NCI-H460 (cell line): ENCODE measurements around the gene NEDD4L. TPM values are rescaled to one million over a fixed set of nuclear protein-coding genes. Genes with fewer than 3 reads are reported as not detected.

Source experiments
- DNase-seq: peaks from one replicate; pipeline ENCODE4 v3.0.0-alpha.2; 2016; ENCODE audit warnings: low read depth; ENCODE audit errors: extremely low read depth
- total RNA-seq: library from RNA; depleted of rRNA; stranded (reverse); fragments of >200 nt; shearing (Covaris generic); gene quantifications from 2 replicates; pipeline ENCODE4 v1.2.3, GENCODE V29; 2014

Gene NEDD4L
- total RNA-seq, 1 experiment from 2014 or later, result 25.1 TPM

GRCh38 chr18:58335223-58335622 is 291.2 kb downstream of the NEDD4L start:
- no peak for DNase-seq

DNA sequence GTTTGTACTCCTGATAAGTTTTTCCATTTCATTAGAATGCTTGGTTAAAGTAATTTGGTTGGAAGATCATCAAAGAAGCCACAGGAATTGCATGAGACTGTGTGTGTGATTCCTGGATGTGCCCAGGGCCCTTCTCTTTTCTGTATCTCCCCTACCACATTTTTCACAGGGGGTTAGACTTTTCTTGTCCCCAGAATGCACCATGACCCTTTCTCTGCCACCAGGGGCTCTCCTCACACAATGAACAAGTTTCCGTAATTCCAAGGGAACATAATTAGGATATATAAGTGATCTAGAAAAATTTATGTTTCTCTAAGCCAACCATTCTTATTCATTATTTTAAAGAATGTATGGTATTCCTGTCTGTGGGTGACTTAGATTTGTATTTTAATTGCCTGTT is 291.8 kb downstream of the NEDD4L start:
- no peak for DNase-seq

DNA sequence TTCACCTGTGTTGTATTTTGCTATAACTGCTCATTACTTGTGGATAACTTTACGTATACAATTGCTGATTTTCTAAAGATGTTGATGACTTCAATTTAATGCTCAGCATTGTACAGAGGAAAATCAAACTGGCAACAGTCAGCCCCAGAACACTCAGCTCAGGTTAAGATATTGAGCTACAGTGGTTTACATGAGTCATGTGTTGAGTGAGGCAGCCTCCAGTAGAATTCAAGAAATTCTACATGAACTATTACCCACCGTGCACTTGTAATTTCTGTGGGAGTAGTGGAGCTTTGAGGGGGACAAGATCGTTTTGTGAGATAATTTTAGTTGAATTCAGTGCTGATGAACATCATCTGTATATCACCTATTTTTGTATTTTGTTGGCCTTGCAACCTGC is 292.6 kb downstream of the NEDD4L start:
- DNase-seq, result no peak

DNA sequence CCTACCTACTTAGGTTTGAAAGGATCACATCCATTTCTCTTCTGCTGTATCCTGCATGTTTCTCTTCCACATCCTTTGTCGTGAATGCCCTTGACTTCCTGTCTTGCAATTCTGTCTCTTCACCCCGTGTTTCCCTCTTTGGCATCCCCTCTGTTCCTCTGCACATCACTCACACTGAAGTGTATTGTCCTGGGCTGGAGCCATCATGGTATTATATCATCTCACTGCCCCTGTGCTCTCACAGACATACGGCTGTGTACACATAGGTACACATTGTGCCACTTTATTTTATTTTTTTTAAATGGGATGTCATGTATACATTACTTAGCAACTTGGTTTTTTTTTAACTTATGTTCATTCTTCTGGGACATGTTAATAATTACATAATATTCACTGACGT is 293.3 kb downstream of the NEDD4L start:
- DNase-seq, result no peak

DNA sequence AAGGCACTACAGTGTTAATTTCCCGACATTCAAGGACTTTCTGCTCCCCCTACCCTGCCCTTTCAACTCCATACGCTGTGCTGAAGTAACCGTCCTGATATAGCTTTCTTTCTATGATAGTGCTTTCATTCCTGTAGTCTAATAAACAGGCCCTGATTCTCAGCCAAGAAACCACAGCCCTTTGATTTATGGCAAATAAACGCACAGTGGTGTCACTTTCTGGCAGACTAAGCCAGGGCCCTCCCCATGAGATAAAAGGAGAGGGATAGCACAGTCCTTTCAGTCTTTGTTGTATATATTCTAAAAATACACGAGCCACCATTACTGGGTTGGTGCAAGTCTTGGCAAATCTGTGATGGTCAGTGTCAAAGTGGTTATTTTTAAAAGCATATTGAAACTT is 293.7 kb downstream of the NEDD4L start:
- peak; percentile 3 for DNase-seq

GRCh38 chr18:58338141-58338540 is 294.1 kb downstream of the NEDD4L start:
- DNase-seq, result no peak

DNA sequence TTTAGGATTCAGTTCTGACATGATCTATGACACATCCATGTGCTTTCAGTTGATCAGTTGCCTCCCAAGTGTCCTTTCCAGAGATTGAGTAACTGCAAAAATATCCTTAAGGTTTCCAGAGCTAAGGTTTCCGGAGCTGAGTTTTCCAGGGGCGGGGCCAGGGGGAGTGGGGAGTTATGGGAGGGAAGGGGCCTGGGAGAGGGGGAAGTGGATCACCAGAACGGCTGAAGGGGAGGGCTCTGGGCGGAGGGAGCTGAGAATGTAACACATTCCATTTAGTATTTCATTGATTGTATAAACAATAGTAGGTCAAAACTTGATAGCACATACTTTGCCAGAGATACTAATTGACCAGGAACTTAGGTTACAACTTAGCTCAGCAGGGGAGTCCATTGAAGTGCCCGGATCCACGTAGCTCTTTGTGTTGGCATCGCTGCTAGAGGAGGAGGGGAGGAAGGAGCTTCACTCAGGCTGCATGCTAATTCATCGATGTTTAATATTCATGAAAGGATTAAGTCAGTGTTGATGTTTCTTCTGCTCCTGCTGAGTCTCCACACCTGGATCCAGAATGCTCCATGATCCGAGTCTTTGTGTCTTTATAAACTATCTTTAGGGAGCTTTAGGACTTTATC is 295.1 kb downstream of the NEDD4L start:
- no peak for DNase-seq

DNA sequence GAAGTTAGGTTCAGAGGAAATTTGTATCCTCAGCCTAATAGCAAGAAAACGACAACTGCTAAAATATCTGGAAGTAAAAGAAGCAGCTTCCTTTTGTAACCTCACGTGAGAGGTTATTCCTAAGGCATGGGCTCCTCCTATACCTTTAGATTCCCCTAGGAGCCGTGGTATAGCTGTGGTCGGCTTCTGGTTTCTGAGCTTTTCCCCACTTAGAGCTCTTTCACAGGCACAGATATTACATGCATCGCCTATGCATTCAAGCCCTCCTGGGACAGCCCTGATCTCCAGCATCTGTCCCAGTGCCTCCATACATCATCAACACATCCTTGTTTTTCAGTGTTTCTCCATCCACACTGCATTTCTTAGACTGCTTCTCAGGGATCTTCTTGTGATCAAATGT is 295.9 kb downstream of the NEDD4L start:
- no peak for DNase-seq

DNA sequence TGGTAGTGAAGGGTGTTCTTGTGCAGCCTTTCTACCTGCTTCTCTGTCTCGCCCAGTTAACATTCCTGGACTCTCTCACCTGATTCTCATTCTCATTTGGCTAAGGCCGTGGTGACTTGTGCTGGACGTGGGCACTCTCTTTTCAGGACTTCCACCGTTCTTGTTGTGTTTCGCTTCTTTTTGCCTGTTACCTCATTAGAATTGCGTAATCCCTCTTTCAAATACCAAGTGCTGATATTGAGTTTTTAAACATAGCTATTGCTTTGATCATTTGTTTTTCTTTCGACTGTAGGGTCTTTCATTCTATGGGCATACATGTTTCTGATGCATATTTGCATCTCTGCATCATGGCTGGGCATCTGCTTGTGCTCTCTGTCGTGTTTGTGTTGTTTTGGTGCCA is 297.9 kb downstream of the NEDD4L start:
- DNase-seq, result no peak

DNA sequence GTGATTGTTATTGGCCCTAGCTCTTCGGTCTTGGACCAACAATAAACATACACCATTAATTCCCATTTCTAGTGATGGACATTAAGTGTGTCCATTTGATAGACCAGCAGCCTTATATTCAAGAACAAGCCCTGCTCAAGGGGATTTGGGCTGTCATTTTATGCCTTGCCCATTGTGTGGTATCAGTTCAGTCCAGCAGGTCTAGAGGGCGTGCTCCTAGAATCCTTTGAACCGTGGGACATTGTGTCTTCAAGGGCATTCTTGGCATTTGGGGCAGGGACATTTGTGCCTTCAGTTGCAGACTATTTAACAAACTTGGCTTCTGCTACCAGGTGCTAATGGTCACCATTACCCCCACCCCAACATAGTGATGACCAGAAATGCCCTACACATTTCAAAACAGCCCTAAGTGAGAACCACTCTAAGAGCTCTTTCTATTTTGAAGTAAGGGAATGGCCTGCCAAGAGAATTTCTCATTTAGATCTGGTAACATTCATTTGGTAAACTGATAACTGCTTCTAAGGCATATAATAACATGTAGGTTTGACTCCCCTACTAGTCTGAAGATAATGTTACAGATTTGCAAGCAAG is 300.1 kb downstream of the NEDD4L start:
- DNase-seq, result no peak

DNA sequence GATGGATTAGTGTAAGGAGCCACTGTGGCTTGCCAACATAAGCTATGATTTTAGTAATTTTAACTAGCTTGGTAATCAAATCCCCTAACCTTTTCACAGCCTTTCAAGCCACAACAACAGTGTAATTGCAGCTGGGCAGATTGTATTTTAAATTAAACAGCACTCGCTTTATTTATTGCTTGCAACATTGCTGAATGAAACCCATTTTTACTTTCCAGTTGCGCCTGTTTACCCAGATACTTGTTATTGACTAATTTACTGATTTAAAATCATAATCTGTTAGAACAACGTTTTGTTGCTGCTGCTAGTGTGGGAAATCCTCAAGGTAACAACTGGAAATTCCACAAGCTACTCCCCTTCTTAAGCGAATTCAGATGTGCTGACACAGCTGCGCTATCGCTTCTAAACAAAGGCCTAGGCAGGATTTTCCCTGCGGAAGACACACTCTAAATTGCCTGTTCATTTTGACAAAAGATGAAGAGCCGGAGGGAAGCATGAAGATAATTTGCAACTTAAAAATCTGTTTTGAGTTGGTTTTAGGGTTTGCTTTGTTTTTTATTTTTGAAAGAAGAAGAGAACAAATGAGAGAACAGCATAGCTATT is 300.9 kb downstream of the NEDD4L start:
- no peak for DNase-seq

GRCh38 chr18:58345875-58346274 is 301.8 kb downstream of the NEDD4L start:
- no peak for DNase-seq

GRCh38 chr18:58347135-58347534 is 303.1 kb downstream of the NEDD4L start:
- no peak for DNase-seq

DNA sequence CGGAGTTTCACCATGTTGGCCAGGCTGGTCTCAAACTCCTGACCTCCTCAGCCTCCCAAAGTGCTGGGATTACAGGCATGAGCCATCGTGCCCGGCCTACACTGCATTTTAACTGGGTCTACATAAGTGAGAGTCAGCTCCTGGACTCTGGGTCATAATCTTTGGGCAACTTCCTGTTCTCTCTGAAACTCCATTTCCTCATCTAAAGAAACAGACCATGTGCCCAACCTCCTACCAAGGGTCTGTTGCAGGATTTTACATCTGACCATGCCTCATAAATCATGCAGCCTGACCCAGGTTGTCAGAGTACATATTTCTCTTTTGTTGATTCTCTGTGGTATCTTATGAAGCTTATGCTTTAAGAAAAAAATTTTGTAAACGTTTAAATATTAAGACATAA is 304.5 kb downstream of the NEDD4L start:
- no peak for DNase-seq

DNA sequence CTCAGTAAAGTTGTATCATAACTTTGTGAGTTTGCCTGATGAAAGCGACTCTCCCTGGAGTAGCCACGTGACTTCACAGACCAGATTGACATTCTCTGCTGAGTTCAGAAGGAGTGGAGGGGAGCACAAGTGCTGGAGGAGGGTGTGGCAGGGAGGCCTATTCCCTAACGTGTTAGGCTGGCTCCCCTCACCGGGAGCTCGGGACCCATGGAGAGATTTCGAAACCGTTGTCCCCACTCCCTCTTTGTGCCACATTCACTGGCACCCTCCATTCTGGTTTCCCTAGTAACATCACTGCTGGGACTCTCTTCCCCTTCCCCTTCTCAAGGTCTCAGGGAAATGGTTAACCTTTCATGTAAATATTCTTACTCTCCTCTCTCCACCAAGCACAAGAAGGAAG is 304.9 kb downstream of the NEDD4L start:
- no peak for DNase-seq

DNA sequence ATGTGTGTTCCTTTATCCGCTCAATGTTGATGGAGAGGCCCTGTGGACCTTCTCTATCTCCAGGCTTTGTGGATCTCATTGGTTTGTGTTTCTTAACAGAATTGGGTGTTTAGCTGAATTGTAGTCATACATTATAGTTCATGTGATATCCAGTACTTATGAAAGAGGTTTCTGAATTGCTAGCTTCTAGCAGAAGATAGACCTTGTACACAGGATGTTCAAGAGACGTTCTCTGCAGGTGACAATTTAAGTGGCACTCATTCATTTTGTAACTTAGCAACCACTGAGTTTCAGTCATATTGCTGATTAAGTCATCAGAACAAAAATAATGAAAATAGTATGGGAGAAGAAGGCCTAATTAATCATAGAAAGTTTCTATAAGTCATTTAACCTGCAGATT is 305.6 kb downstream of the NEDD4L start:
- DNase-seq, result no peak

- no peak for DNase-seq
Measured at GRCh38 chr18:58350526-58350925, 306.5 kb downstream of the NEDD4L start.

DNA sequence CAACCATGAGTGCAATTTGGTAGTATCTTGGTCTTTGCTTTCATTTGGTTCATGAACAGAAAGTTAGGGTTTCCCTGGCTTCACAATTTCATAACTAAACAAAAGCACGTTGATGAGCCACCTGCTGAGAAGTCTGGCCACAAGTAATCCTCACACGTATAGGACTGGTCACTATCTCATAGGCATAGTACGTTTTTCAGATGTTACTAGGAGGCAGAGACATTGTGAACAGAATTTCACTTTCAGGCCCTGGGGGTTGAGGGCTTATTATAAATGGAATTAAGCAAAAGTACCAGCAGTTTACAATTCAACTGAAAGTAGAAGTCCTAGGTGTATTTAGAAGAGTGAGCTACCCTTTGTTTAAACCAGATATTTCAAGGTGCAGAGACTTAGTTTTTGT is 307.8 kb downstream of the NEDD4L start:
- no peak for DNase-seq

DNA sequence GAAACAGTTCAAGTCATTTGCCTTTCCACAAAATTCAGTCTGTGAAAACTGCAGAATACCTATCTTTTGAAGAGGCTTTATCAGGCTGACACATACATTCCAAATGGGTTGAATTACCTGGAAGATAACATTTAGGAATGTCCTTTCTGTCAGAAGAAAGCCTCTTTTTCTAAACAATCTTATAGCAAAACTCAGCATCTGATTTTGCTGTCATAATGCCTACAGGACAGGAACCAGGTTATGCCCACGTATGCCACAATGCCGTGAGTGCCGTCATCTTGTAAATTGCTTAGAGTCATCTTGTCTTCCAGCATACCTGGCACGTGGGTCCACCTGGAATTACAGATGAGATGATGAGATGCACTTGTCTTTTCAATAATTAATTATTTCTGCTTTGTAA is 309.6 kb downstream of the NEDD4L start:
- DNase-seq, result no peak

GRCh38 chr18:58354051-58354450 is 310.0 kb downstream of the NEDD4L start:
- no peak for DNase-seq

- no peak for DNase-seq
Measured at GRCh38 chr18:58354791-58355190, 310.8 kb downstream of the NEDD4L start.

GRCh38 chr18:58355243-58355642 is 311.2 kb downstream of the NEDD4L start:
- DNase-seq, result no peak

DNA sequence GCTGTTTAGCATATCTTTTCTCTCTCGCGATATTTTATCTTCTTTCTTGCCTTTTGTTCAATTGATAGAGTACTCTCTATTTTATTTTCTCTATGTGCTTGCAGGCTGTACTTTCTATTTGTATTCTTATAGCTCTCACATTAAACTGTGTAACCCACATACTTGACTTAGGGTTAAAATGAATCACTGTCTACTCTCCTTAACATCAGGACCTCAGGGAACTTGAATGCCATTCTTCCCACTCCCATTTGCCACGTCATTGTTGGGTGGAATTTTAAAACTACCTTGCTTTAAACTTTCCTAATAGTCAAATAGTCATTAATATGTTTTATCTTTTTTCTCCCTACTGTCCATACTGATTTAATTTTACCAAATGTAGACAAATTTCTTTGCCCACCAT is 315.2 kb downstream of the NEDD4L start:
- no peak for DNase-seq
